Uterus (tissue), 2 donors: ENCODE measurements around the gene KBTBD12.

ENCODE experiments used
- CTCF ChIP-seq, 4 experiments: fragments of 200-600 bp in 2 of 4; fragments of 450-650 bp in 2 of 4; sonication (generic) in 2 of 4; IDR thresholded peaks; one replicate each; pipeline ENCODE4 v1.5.1; 2016 to 2019; ENCODE audit warnings: antibody characterized with exemption in 4 of 4, mild to moderate bottlenecking in 2 of 4, moderate library complexity in 1 of 4
- POLR2A ChIP-seq, 2 donors: fragments of 450-650 bp; IDR thresholded peaks; one replicate each; pipeline ENCODE4 v1.6.1; 2016; ENCODE audit warnings: antibody characterized with exemption in 2 of 2, mild to moderate bottlenecking in 1 of 2, moderate library complexity in 1 of 2

- no peak for TF ChIP-seq CTCF (IDR thresholded peaks at IDR 0.05)
- TF ChIP-seq POLR2A (IDR thresholded peaks at IDR 0.05), result no peak
These were observed 26.9 kb upstream of the KBTBD12 start for GRCh38 chr3:127888156-127888555.
